HG03439 (cell line): ENCODE measurements around the gene TNFSF10.
"Not testable (repeated sequence)": the region's sequence is repeated elsewhere in the genome, so short reads cannot be mapped to it uniquely, and the experiment has no call there.

Experiments used
- ATAC-seq: cut with Tn5 transposase; IDR thresholded peaks from one replicate; pipeline ENCODE4 v1.9.1; 2021; ENCODE audit warnings: mild to moderate bottlenecking, moderate library complexity; ENCODE audit not compliant: unreplicated experiment

TNFSF10 gene

DNA sequence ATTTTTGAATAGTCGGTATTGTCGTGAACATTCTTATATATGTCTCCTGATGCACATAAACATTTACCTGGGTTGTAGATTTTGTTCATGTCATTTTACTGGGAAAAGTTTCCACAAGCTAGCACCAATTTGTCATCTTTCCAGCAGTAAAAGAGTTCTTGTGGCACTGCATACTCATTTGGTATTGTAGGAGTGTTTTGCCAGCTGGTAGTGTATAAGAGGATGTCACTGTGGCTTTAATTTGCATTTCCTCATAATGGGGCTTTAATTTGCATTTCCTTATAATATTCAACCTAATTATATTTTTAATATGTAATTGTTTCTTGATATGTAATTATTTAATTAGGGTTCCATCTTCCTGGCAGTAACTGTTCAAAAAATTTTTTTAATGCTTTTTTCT is 21.2 kb upstream of the TNFSF10 start:
- no peak for ATAC-seq

- ATAC-seq: no peak
Measured at GRCh38 chr3:172543884-172544283, 20.7 kb upstream of the TNFSF10 start.

DNA sequence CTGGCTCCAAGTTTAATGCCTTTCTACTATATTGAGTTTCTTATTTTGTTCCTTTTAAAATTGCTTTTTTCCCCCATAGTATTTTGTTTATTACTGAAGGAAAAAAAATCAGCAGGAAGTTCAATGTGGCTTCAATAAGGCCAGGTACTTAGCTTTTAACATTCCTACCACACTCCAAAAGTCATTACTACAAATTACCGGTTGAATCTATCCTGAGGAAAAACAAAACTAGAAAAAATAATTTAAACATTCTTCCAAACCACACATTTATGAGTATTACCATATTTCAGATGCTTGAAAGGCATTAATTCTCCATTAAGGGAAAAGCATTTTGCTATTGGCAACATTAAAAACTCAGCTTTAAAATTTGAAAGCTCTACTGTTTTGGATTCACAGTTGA is 20.2 kb upstream of the TNFSF10 start:
- ATAC-seq: no peak

GRCh38 chr3:172542999-172543398 is 19.8 kb upstream of the TNFSF10 start:
- ATAC-seq: no peak

GRCh38 chr3:172541945-172542488 is 18.8 kb upstream of the TNFSF10 start:
- no peak for ATAC-seq

GRCh38 chr3:172540049-172540448 is 16.8 kb upstream of the TNFSF10 start:
- no peak for ATAC-seq

- ATAC-seq: no peak
Measured at GRCh38 chr3:172539273-172539672, 16.0 kb upstream of the TNFSF10 start.

DNA sequence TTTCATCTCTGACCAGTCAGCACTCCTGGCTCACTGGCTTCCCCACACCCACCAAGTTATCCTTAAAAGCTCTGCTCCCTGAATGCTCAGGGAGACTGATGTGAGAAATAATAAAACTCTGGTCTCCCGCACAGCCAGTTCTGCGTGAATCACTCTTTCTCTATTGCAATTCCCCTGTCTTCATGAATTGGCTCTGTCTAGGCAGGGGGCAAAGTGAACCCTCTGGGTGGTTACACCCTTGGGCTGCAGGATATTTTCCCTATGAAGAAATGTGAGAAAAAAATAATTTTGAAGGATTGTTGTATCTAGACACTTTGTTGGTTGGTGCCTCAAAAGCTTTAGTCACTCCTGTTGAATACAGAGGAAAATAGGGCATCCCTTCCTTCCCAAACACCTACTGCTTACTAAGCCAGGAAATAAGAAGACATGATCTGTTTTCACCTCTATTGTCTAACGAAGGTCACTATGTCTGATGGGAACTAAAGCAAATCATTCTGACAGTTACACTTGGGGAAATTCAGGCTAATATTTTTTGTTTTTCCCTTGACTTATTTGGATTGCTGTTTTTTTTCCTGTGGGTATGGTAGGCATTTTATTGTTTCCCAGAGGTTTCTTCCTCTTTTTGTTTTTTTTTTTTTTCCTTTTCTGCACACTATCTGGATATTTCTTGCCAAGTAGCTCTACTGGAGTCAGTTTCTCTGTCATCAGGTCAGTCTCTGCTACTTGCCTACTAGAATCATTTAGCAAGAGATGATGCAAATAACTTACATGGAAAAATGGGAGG is 15.3 kb upstream of the TNFSF10 start:
- no peak for ATAC-seq

- ATAC-seq: no peak
Measured at GRCh38 chr3:172537507-172538158, 14.4 kb upstream of the TNFSF10 start.

DNA sequence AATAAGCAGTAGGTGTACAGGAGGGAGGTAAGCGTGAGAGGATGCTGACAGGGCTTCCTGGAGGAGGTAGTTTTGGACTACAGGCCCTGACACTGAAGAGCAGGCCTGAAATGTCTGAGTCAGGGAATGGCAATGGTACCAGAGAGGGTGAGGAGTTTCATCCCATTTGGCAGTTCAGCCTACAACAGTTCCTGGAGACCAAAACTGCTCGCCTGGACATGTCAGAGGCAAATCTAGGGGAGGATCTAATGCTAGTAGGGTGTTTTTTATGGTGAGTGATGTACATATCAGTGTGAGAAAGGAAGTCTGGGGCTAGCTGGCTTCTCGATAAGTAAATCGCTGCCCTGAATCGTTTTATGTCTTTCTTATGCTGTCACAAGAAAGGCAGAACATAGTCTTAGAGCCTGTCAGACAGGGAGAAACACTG is 13.8 kb upstream of the TNFSF10 start:
- ATAC-seq: no peak

GRCh38 chr3:172536505-172536904 is 13.3 kb upstream of the TNFSF10 start:
- no peak for ATAC-seq

GRCh38 chr3:172530566-172530965 is 7.3 kb upstream of the TNFSF10 start:
- ATAC-seq: no peak

DNA sequence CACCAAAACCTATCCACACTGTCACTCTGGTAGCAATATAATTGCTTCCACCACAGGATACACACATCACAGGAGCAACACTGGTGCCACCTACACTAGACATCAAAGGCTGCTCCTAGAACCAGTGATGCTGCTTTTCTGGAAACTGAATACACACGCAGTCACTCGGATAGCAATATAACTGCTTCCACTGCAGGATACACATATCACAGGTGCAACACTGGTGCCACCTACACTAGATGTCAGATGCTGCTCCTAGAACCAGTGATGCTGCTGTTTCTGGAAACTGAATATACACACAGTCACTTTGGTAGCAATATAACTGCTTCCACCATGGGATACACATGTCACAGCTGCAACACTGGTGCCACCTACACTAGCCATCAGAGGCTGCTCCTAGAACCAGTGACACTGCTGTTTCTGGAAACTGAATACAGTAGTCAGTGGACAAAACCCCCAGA is 6.9 kb upstream of the TNFSF10 start:
- no peak for ATAC-seq

- ATAC-seq: no peak
Measured at GRCh38 chr3:172528677-172529076, 5.4 kb upstream of the TNFSF10 start.

DNA sequence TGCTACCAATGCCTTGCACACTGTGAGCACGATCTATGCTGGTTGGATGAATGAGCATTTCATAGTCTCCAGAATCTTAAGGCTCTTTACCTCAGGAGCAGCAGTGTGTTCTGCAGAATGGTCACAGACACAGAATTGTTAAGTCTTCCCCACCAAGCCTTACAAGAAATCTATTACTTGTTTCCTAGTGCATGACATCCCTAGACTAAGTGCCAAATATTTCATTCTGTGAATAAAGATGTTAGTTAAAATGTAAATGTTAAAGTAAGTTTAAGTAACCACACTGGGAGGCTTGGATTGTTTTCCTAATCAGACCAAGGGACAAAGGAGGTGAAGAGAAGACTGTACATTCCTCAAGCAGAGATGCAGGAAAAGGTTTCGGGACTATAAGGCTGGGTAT is 4.1 kb upstream of the TNFSF10 start:
- ATAC-seq: no peak

DNA sequence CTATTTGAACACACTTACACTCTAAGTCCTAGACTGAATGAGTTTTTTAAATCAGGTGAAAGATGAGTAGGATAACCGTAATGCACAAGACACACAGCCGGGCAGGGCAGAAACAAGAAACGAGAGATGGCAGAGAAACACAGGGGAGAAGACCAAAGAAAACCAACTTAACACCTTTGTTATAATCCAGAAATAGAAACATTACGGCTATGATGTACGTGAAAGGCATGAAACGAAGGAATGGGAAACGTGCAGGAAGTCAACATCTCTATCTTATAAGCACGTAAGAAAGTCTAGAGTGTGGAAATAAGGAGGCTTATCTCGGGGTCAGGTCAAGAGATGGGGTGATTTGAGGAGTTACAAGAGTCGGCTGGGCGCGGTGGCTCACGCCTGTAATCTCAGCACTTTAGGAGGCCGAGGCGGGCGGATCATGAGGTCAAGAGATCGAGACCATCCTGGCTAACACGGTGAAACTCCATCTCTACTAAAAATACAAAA is 1.9 kb upstream of the TNFSF10 start:
- ATAC-seq: no peak

- no peak for ATAC-seq
Measured at GRCh38 chr3:172524611-172525010, 1.4 kb upstream of the TNFSF10 start.

- ATAC-seq: not testable (repeated sequence)
Measured at GRCh38 chr3:172521837-172522726, 1.1 kb downstream of the TNFSF10 start.

DNA sequence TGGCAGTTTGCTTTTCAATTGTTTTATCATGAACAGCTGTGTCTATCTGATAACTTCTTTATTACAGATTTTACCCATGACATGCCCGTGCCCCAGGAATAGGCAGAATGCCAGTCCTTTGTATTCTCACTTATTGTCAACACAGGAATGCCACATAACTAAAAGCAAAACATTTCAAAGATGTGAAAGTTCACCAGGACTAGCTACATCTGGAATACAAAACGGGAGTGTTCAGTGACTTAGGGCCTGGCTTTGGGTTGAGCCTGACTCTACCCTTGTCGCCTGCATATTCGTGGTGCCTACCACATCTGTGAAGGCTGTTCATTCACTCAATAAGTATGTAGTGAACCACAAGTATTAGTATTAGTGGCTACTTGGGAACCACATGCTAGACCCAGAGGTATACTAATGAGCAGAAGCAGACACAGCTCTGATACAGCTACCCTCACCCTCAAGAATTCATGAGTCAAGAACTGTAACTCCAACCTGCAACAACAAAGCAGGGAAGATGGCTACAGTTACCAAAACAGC is 2.9 kb downstream of the TNFSF10 start:
- ATAC-seq: peak; percentile 52

DNA sequence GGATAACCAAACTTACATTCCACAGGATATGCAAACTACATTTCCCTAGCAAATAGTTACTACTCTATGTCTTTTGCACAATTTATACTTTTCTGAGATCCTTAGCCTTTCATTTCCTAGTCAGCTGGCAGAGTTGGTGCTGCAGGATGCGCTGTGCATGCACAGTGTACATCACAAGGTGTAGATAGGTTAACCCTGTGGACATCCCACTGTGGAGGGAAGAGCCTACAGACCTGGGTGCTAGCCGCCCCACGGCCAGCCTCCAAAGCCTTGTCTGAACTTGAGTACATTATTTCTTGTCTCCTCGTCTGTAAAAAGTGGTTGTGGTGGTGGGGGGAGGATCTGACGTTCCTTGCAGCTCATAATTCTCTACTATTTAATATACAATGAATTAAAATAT is 3.5 kb downstream of the TNFSF10 start:
- no peak for ATAC-seq
